ENCODE results near the gene TRH.
"Not testable (repeated sequence)": the region's sequence is repeated elsewhere in the genome, so short reads cannot be mapped to it uniquely, and the experiment has no call there.

The TRH gene

DNA sequence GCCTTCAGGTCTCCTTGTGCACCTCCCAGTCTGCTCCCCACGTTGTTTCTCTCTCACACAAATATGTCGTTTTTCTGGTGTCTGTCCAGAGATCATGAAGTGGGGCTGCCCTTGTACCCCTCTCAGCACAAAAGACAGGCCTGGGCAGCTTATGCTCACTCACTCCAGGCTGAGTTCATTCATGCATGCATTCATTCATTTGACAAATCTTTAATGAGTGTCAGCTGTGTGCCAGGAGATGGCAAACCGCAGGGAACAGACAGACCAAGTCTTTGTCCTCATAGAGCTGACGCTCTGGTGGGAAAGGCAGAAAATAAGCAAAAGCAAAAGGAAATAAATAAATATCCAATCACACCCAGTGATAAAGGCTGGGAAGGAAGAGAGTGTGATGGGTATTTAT is 7.6 kb upstream of the TRH start:
- DNase-seq: no peak

- no peak for DNase-seq
Observed at GRCh38 chr3:129967761-129968160, 6.8 kb upstream of the TRH start.

DNA sequence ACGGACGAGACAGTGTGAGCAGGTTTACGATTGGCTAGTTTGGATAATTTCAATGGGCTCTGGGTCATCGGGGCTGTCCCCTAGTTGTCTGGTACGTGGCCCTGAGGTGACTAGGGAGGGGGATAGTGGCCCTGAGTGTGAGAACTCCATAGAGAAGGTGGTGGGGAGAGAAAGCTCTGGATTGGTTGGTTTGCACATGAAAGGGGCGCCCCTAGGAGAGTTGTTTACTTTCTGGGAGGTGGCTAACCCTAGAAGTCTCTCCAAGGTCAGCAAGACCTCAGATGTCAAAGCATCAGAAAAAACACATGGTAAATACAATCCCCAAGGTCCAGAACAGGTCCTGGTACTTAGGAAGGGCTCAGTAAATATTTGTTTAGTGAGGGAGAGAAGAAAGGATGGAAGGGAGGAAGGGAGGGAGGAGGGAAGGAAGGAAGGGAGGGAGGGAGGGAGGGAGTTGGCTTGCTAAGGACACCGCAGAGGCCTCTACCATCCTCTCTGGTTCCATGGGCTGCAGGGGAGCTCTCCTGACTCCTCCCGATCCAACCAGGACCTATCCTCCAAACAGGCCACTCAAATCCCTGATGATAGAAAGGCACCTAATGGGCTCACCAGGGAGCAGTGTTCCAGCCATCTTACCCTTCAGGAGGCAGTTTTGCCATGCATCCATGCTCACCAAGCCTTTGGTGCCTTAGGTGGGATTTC is 3.0 kb upstream of the TRH start:
- DNase-seq: no peak

GRCh38 chr3:129972301-129972700 is 2.2 kb upstream of the TRH start:
- DNase-seq: no peak

- DNase-seq: no peak
Observed at GRCh38 chr3:129973853-129974563, 512 bp upstream of the TRH start.

GRCh38 chr3:129974833-129975704 is 549 bp downstream of the TRH start:
- no peak for DNase-seq

GRCh38 chr3:129975705-129976048 is 1.2 kb downstream of the TRH start:
- DNase-seq: no peak

DNA sequence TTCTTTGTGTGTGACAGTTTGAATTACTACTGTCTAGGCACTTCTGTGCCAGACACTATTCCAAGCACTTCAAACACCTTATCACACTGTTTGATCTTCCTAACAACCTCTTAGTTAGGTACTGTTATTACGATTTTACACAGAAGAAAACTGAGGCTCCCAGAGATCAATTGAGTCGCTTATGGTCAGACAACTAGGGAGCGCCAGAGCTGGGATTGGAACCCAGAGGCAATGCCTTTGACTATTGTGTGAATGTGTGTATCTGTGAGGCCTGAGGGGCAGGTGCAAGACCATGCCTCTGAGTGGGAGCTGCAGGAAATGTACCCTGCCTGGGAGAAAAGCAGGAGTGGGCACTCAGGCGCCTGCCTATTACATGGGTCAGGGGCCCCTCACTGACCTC is 1.8 kb downstream of the TRH start:
- DNase-seq: no peak

GRCh38 chr3:129978123-129978522 is 3.6 kb downstream of the TRH start:
- no peak for DNase-seq

DNA sequence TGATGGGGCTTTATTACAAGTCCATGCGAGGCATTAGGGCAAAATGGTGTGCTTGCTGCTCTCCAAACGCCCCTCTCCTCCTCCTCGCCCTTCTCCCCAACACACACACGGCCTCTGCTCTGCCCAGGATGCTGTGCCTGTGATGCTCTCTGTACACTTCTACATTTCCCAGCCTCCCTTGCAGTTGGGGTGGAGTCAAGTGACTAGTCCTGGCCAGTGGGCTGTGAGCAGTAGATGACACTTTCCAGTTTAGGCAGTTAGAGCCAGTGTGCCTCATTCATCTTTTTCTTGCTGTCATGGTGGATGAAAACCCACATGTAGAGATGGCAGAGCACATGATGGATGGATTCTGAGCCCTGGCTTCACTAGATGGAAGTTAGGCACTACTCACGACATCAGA is 5.4 kb downstream of the TRH start:
- DNase-seq: no peak

GRCh38 chr3:129983561-129983960 is 9.0 kb downstream of the TRH start:
- no peak for DNase-seq

- DNase-seq: no peak
Observed at GRCh38 chr3:129984125-129984524, 9.6 kb downstream of the TRH start.

- peak; percentile 88 for DNase-seq
Observed at GRCh38 chr3:129985113-129985512, 10.6 kb downstream of the TRH start.

DNA sequence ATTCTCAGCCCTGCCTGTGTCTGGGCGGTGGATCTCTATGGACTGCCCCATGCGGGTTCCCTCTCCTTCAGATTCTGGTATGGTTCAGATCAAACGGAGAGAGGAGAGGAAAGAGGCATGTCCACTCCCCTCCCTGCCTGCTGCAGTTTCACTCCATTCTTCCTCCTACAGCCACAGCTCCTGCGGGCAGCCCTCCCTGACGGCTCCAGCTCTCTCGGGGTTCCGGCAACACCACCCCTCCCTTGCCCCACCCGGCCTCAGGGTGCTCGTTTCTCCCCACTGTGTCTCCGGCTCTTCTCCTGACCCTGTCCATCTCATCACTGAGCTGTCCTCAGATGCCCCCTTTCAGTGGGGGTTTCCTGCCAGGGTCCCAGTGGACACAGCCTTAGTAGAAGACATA is 13.9 kb downstream of the TRH start:
- no peak for DNase-seq

DNA sequence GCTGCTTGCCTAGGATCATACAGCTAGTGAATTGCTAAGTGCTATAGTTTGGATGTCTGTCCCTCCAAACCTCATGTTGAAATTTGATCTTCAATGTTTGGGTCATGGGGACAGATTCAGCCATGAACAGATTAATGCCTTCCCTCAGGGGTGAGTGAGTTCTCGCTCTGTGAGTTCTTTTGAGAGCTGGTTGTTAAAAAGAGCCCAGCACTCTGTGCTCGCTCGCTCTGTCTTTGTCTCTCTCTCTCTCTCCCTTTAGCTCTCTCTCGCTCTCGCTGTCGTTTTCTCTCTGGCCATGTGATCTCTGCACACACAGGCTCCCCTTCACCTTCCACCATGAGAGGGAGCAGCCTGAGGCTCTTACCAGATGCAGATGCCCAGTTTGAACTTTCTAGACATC is 14.9 kb downstream of the TRH start:
- DNase-seq: no peak

DNA sequence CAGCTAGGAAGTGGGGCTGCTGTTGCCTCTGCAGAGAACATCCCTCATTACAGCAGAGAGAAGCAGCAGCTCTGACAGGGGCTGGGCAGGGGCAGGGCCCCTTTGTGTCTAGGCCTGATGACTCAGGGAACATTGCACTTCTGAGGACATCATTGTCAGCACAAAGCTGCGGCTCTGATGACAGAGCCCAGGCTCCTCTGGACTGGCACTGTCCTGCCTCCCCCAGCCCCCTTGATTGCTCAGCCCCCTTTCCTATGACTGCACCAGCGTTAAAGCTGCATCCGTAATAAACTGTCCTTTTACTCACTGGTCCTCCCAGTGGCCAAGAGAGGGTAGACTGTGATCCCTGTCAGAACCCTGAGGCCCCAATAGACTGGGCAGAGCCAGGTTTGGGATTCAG is 18.3 kb downstream of the TRH start:
- DNase-seq: no peak

GRCh38 chr3:129994883-129995559 is 20.5 kb downstream of the TRH start:
- no peak for DNase-seq

DNA sequence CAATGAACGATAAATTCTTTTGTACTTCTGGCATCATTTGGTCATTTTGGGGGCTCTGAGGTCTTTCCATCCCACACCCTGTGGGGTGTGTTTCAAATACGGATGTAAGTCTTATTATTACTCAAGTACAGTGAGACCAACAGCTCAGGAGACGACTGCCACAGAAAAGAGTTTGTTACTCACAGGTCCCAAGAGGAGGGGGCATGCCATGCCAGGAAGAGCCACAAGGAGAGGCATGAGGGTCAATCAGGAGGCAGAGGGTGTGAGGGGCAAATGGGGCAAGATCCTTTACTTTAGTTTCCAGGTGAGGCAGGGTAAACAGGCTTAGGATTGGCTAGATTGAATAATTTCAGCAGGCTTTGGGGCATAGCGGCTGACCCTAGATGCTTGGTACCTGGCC is 21.6 kb downstream of the TRH start:
- DNase-seq: no peak

DNA sequence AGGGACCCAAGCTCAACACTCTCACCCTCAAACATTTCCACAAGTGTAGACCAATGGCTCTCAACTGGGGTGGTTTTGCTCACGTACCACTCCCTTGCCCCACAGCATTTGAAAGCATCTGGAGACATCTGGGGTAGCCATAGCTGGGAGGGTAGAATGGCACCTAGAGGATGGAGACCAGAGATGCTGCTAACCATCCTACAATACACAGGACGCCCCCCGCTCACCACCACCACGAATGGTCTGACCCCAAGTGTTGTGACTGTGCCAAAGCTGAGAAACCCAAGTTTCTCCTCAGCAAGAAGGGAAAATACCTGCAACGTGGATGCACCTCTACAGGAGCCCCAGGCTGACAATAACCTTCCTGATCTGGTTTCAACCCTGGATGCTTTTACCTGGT is 24.7 kb downstream of the TRH start:
- DNase-seq: not testable (repeated sequence)

GRCh38 chr3:130002666-130003598 is 28.4 kb downstream of the TRH start:
- DNase-seq: peak; percentile 24

- no peak for DNase-seq
Observed at GRCh38 chr3:130010556-130010955, 36.0 kb downstream of the TRH start.

GRCh38 chr3:130012108-130012507 is 37.6 kb downstream of the TRH start:
- DNase-seq: not testable (repeated sequence)

Measured in NCI-H1092 (cell line).